ENCODE measurements around the gene NFASC.

Gene NFASC

DNA sequence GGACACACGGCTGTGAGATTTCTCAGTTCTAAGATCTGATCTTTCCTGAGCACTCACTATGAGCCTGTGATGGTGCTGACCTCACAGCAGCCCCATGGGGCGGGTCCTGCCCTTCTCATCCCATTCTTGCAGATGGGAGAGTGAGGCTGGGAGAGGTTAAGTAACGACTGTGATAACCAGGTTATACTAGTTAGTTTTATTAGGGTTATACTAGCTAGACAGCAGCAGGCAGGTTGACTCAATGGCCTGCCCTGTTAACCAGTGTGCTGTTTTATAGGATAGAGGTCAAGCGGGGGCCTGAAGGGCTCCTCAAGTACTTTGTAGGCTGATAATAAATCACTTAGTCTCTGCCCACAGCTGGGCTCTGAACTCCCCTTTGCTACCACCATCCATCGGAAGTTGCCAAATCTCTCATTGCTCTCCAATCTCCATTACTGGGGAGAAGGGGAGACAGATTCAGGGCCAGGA lies 177.1 kb downstream of the NFASC start:
- no peak for DNase-seq

DNA sequence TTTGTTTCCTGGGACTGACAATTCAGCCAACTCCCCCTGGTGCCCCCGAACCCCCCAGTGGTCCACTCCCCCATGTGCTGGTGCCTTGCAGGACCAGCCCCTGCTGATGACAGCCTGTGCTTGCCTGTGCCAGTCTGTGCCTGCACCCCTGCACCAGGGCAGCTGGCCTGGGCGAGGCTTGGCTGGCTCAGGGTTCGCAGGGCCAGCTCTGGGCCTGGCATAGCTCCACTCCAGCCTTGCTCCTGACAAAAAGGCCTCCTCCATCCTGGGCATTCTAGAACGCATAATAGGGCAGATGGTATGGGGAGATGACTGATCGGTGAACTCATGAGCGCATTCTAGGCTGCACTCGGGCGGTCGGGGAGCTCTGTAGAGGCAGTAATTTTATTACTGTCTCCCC lies 177.7 kb downstream of the NFASC start:
- DNase-seq, result no peak

DNA sequence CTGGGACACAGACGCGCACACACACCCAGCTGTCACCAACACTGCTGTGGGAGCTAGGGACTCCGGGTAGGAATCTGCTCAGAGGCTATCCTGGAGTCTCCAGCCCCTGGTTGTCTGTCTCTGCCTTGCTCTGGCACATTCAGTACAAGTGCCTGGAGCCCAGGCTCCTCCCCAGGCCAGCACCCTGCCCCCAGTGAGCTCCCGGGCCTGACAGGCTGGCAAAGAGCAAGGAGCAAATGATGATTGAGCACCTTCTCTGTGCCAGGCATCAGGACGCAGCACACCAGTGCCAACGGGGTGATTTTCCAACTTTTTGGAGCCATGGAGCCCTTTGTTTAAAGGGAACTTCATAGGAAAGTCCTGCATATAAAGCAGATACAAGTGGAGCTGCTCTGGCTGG lies 178.8 kb downstream of the NFASC start:
- no peak for DNase-seq

DNA sequence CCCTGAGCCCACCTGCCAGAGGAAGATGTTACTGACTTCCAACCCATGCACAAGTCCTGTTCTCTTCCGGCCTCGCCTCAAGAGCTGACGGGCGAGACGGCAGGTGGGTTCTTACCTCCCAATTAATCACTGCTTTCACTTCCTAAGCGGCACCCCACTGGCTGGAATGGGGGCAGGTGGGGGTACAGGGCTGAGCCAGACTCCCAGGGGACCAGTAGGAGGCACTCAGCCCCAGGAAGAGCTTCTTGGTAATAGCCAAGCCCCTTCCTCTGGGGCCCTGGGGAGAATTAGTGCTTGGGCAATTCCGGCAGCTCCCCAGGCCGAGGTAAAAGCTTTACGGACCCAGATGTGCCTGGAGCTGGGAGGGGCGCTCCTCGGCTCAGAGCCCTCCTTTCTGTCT lies 182.0 kb downstream of the NFASC start:
- DNase-seq, result no peak

DNA sequence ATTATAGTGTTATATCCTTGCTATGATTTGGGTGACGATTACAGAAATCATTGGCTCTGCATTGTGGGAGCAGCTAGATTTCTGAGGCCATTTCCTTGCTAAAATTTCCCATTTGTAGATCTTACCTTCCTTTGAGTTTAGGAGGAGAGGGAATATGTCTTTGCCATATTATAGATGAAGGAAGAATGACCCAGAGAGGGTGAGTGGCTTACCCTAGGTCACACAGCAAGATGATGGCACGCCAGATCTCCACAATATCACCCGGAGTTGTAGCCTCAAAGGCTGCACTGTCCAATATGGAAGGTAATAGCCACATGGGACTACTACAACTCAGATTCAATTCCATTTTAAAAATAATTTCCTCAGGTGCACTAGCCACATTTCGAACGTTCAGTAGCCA lies 182.6 kb downstream of the NFASC start:
- no peak for DNase-seq

DNA sequence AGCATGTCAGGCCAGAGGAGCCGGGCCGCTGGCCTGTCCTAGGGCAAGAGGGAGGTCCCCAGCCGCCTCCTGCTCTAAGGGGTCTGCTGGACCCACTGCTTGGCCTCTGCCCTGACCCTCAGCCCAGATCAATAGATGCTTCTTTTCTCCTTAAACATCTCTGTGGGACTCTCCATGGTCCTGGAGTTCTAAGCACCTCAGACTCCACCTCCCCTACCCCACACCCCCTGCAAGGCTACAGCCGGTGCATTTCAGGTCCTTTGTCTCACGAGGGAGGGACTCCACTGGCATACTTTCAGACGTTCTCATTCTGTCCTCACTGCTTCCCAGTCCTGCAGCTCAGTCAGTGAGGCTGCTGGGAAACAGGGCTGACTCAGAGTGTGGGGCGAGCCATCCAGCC lies 183.4 kb downstream of the NFASC start:
- DNase-seq, result no peak

DNA sequence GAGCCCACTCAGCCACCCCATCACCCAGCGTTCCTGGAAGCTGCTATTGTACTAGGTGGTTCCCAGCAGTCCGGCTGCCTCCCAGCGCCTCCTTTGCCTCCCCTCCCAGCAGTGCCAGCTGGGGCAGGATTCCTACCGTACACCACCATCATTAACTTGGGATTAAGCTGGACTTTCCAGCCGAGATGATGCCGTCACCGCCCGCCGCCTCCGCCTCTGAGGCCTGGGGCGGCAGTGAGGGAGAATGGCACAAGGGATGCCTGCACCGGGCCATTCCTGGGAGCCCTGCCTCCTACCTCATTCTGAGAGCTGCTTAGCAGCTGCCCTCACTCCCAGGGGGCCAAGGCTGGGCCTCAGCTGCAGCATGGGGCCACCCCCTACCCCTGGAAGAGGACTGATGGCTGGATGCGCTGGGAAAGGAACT lies 185.5 kb downstream of the NFASC start:
- DNase-seq, result no peak

DNA sequence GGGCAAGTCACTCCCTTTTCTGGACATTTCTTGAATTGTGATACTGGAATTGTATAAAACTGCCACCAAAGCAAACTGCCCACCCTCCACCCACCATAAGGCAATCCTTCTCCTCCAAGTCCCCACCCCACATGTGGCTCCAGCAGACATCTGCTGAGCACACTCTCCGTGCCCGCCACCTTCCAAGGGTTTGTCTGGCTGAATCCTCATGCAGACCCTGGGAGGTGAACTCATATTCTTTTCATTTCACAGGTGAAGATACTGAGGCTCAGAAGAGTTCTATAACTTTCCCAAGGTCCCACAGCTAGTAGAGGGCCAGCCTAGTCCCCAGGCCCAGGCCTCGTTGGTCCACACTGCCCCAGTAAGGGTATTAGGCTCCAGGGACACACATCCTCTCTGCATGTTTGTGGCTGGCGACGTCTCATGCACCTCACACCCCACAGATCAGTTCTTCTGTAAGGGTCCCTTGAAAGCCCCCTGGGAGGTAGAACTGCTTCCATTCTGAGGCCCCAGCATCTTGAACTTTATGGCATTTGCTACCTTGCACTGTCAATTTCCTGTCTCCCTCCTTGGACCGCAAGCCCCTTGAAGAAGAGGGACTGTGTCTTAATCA lies 186.4 kb downstream of the NFASC start:
- DNase-seq, result no peak

DNA sequence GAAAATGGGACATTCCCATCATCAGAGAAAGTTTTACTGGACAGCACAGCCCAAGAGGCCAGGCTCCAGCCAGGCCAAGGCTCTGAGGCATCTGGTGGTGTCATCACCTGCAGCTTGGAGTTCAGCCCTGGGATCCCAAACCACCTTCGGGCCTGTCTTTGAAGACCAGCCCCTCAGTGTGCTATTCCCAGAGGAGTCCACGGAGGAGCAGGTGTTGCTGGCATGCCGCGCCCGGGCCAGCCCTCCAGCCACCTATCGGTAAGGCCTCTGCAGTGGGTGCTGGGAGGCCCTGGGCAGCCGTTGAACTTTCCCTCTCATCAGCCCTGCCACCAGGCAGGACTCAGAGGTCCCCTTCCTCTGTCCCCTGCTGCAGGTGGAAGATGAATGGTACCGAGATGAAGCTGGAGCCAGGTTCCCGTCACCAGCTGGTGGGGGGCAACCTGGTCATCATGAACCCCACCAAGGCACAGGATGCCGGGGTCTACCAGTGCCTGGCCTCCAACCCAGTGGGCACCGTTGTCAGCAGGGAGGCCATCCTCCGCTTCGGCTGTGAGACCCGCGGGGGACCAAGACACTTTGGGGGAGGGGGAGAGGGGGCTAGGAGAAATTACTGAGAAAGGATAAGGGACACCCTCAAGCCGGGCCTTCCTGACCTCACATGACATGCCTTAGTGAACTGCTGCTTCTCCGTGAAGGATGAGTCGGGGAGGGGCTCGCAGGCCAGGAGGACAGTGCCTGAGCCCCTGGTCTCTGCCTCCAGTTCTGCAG lies 187.3 kb downstream of the NFASC start:
- no peak for DNase-seq

DNA sequence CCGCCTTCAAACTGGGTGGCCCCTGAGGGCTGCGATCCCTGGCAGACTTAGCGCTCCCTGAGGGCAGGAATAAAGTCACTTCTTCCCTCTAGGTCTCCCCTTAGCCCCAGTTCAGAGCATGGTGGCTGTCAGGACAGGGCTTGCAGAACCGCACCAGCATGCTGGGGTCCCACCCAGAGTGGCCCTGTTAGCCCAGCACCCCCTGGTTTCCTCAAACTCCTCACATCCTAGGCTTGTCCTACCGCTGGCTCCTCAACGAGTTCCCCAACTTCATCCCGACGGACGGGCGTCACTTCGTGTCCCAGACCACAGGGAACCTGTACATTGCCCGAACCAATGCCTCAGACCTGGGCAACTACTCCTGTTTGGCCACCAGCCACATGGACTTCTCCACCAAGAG lies 188.2 kb downstream of the NFASC start:
- DNase-seq, result no peak

DNA sequence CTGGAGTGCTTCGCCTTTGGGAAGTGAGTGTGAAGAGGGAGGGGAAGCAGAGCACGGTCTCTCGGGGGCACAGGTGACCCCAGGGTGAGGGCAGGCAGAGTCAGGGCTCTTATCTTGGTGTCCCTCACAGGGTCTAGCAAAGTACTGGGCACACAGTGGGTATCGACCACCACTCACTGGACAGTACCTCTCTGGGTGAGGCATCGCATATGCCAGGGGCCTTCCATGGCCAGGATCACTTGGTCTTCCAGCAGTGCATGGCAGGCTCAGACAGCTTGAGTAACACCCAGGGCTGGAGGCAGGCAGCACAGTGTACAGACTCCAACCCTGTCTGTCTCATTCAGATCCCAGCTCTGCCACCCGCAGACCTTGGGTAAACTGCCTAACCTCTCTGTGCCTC lies 189.0 kb downstream of the NFASC start:
- no peak for DNase-seq

DNA sequence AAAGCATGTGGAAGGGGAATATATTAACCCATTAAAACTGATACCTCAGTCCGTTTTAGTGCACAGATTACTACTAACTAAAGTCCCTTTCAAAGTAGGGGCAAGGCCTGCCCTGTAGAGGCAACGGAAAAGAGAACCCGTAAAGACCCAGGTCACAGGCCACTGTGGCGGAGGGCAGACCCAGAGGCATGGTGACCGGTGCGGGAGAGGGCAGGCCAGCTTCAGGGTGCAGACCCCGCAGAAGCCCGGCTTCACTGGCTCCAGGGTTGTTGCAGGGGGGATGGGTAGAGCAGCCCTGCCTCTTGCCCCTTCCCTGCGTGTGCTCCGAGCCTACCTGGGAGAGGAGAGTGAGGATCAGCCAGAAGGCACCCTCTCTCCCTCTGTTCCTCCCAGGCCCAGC lies 190.1 kb downstream of the NFASC start:
- DNase-seq, result no peak

DNA sequence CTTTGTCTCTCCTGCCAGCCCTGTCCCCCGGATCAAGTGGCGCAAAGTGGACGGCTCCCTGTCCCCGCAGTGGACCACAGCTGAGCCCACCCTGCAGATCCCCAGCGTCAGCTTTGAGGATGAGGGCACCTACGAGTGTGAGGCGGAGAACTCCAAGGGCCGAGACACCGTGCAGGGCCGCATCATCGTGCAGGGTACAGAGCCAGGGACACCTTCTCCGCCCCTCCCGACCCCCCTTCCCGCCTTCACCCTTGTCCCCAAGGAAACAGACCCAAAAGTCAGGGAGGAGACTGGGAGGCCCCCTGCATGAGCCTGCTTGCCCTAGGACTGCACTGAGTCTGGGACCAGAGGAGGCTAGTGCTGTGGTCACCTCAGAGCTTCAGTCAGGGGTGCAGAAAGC lies 190.6 kb downstream of the NFASC start:
- DNase-seq, result no peak

DNA sequence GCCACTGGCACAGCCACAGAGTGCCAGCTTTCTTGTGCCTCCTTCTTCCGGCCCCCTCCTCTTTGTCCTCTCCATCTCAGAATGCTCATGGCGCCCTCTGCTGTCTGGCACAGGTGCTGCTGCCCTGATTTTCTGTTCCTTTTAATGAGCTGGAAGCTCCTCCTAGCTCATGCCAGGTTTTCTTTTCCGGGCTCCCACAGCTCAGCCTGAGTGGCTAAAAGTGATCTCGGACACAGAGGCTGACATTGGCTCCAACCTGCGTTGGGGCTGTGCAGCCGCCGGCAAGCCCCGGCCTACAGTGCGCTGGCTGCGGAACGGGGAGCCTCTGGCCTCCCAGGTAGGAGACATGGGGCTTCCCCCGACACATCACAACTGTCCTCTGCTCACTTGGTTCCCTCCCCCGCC lies 191.0 kb downstream of the NFASC start:
- peak in 1 of 2 experiments; percentile 32 for DNase-seq

DNA sequence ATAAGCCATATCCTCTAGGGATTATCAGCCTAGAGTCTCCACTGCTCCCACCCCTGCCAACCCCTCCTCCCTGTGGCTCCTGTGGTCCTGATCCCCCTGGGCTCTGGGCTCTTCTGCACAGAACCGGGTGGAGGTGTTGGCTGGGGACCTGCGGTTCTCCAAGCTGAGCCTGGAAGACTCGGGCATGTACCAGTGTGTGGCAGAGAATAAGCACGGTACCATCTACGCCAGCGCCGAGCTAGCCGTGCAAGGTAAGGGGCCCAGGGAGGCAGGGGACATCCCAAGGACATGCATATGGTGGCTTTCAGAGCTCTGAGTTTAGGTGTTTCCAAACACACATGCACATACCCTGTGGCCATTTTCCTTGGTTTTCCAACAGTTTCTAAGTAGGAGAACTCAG lies 191.7 kb downstream of the NFASC start:
- no peak for DNase-seq

DNA sequence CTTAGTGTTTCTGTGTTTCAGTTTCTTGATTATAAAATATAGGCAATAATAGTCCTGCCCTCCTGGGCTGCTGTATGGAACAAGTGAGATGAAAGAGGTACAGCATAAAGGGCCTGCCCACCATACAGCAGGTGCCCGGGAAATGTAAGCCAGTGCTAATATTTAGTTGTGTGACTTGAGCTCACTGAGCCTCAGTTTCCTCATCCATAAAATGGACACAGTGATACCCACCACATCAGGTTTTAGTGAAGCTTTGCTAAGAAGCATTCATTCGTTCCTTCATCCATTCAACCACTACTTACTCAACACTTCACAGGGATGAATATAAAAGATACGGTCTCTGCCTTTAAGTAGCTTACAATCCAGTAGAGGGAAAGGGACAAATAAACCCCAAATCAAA lies 192.2 kb downstream of the NFASC start:
- no peak for DNase-seq

DNA sequence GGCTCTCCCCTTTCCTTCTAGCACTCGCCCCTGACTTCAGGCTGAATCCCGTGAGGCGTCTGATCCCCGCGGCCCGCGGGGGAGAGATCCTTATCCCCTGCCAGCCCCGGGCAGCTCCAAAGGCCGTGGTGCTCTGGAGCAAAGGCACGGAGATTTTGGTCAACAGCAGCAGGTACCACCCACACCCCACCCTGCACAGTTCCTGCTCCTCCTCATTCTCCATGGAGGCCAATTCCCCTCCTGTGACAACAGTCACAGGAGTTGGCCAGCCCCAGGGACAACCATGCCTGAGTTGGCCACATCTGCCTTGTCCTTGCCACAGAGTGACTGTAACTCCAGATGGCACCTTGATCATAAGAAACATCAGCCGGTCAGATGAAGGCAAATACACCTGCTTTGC lies 193.6 kb downstream of the NFASC start:
- DNase-seq, result no peak

DNA sequence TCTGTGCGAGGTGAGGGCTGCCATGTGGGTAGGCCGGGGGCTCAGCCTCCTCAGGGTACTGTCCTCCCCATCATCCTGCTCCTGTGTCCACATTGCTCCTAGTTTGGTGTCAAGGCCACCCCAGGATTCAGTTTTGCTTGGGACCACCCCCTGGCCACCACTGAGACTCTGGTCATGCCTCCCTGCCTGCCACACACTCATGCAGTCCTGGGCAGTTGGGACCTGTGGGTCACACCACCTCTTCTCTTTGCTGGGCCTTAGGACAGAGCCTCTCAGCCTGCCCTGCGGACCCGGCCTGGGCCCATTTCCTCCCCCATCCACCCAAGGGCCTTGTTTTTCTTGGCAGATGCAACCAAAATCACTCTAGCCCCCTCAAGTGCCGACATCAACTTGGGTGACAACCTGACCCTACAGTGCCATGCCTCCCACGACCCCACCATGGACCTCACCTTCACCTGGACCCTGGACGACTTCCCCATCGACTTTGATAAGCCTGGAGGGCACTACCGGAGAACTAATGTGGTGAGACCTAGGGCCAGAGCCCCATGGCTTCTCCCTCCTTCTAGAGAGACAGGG lies 194.2 kb downstream of the NFASC start:
- no peak for DNase-seq

DNA sequence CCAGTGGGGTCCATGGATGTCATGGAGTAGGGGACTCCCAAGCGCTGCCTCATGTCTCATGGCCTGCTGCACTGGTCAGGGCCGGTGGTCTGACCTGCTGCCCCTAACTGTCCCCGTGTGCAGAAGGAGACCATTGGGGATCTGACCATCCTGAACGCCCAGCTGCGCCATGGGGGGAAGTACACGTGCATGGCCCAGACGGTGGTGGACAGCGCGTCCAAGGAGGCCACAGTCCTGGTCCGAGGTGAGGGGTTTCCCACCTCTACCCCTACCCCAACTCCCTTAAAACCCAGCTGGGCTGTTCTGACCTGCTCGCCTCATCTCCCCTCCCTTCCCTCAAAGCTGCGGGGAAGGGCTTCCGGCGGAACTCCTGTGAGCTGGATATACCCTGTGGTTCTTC lies 195.0 kb downstream of the NFASC start:
- DNase-seq, result no peak

DNA sequence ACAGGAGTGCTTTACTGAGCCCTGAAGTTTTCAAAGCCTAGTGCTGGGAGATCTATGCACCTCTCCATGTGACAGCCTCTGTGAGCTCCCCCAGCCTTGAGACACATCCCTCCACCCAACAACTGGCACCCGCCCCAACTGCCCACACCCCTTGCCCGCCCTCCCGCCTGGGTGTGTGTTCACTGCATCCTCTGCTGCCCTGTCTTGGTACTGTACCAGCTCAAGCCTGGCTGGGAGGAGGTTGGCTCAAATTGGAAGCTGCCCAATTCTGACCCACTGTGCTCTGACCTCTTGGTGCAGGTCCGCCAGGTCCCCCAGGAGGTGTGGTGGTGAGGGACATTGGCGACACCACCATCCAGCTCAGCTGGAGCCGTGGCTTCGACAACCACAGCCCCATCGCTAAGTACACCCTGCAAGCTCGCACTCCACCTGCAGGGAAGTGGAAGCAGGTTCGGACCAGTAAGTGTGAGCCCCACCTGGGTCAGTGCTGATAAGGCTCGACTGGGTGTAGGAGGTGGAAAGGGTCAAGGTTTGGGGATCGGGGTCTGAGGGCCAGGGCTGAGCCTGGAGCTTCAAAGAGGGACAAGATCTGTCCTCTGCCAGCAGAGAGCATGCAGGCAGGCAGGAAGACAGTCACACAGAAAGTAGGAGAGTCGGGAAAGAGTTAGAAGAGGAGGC lies 195.6 kb downstream of the NFASC start:
- no peak for DNase-seq

DNA sequence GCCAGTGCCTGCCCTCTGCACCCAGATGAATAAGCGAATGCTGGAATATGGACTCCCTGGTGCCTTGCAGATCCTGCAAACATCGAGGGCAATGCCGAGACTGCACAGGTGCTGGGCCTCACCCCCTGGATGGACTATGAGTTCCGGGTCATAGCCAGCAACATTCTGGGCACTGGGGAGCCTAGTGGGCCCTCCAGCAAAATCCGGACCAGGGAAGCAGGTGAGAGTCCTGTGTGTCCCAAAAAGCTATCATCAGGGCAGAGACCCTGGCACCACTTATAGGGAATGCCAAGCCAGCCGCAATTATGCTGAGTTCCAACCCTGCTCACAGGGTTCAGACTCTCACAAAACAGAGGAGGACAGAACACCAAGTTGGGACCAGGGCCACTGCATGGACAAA lies 196.4 kb downstream of the NFASC start:
- DNase-seq, result no peak

DNA sequence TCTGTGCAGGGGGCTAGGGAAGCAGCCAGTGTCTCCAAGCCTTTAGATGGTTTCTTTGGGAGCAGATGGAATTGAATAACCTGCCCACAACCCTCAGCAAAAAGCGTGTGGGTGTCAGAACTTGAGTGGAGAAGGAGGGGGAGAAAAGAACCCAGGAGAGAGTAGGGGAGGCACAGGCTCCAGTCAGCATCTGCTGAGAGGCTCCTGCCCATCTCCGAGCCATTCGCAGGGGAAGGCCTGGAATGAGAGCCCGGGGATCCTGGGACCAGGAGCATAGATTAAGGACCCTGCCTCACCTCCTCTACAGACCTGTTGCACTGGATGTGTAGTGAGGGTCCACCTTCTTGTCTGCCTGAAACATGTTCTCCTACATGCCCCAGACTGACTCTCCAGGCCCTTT lies 197.3 kb downstream of the NFASC start:
- DNase-seq, result no peak

DNA sequence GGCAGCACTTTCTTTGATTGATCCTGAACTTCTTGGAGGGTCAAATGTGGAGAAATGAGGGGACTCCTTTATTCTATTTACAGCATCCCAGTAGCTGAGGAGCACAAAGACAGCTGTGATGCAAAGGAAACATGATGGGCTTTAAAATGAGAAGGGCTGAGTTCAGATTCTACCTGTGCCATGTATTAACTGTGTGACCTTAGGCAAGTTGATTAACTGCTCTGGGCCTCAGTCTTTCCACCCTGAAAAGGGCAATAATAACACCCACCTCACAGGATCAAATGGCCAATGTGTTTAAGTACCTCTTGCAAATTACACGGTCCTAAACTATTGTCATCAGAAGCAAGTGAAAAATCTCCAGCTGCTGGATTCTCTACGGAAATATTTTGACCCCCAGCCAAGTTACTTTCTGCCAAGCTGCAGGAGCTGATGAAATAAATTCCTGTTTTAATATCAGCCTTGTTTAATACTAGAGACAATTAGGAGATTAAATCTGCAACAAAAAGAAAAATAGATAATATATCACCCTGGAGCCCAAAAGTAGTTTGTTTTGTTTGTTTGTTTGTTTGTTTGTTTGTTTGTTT lies 197.9 kb downstream of the NFASC start:
- DNase-seq, result no peak

All from SW 1271 (cell line).